ENCODE results near the gene SLC36A1.
"Not testable (repeated sequence)": the region's sequence is repeated elsewhere in the genome, so short reads cannot be mapped to it uniquely, and the experiment has no call there.

The SLC36A1 gene

DNA sequence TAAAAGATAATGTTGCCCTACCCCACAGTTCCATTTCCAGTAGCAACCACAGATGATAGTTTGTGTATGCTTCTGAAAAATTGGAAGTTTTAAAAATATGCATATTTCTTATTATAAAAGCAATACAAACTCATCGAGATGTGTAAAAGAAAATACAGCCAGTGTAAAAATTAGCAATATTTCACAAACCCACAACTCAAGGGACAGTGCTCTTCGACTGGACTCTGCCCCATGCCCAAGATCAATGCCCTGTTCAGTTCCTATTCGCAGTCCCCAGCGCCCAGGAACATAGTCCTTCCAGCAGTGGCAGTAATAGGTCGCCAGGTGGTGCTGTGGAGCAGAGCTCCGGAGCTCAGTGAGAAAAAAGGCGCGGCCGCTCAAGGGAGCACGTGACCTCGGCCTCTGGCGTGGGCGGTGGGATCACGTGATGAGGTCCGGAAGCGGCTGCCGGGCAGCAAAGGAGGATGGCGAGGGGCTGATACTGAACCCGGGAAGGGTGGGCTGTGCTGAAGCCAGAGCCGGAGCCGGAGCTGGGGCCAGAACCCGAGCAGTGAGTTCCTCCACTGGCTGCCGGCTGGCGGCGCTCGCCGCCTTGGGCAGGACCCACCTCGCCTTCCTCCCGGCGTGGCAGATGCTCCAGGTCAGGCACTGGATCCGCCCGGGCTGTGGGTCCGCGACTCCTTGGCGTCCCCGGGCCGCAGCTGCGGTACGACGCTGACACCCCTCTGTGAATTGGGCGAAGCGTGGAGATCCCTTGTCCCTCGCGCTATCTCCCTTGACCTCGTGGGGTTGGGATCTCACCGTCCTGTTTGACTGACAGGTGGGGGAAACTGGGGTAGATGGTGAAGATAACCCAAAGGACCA, at the start of gene SLC36A1:
Gene SLC36A1, plus strand, starts transcription at position 430 of the 864 bp plus-strand sequence. CDS start 11,190 bp downstream, outside the sequence.
- DNase-seq: peak; percentile 96

DNA sequence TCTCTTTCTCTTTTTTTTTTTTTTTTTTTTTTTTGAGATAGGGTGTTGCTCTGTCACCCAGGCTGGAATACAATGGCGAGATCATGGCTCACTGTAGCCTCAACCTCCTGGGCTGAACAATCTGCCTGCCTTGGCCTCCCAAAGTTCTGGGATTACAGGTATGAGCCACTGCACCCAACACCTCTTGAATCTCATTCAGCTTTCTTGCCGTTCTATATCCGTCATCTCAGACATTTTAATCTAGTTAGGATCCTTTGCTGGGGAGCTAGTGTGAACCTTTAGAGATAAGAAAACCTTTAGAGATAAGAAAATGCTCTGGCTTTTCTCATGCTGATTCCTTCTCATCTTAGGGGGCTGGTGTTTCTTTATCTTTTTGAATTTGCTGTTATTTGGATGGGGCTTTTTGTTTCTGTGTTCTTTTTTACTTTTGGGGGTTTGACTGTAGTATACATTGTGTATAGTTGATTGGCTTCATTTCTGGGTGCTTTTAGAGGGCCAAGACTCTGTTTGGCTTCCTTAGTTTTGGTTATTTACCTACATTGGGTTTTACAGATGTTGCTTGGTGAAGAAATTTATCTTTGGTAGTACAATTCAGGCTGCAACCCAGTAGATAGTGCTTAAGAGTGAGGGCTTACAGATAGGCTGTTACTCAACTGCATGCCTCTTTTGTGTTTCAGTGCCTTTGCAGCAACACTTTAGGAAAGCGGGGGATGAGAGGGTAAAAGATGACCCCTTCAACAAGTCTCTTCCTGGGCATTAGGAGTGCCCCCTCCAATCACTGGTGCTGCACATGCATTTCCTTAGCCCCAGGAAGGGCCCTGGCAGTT, 41.9 kb upstream of the SLC36A1 start:
- no peak for DNase-seq

DNA sequence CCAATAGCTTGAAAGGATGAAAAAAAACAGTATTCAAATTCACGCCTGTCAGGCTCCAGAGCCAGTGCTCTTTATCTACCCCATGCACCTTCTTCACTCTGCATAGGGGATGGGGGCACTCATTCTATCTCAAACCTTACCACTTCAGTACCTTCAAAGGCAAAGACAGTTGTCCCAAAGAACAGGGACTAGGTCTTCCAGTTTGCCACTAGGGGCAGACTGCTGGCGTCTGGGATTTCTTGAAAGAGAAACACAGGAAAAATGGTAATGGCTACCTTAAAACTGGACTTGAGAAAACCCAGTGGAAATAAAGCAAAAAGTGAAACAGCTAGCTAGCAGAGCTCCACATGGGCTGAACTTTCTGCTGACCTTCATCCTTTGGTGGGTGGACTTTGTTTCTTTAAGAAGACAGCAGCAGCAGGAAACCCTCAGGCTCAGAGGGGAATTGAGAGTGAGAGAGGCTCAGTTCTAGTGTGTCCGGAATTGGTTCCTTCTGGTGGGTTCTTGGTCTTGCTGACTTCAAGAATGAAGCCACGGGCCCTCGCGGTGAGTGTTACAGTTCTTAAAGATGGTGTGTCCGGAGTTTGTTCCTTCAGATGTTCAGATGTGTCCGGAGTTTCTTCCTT, 41.0 kb upstream of the SLC36A1 start:
- peak; percentile 24 for DNase-seq

DNA sequence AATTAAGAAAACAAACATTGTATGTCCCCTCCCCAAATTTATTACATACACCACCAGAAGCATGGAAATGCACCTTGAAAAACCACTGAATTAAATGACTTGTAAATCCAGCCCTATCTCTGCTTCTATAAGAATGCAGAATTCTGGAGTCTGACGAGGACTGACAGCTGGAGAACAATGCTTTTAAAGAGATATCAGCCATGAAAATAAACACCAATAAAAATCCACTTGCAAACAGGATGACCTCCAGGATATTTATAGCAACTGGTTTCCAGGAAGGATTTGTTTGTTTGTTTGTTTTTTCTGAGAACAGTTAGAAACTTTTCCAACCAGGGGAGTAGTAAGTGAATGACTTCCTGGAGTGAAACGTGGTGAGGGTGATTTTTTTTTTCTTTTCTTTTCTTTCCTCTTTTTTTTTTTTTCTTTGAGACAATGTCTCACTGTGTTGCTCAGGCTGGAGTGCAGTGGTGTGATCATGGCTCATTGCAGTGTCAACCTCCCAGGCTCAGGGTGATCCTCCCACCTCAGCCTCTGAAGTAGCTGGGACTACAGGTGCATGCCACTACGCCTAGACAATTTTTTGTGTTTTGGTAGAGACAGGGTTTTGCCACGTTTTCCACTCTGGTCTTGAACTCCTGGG, 38.7 kb upstream of the SLC36A1 start:
- DNase-seq: no peak

DNA sequence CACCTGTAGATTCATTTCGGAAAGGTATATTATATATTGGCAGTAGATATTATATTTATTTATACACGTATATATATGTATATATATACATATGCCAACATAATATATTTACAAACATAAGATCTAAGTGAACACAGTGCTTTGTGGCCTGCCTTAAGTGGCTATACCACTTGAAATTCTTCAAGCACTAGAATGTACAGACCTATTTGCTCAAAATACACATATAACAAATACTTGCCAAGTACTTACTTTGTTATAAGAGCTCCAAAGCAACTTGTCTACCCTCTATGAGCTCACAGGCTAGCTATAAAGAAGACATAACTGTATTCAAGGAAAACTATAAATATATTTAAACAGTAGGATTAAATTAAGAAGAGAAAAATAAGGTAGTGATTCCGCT, 33.6 kb upstream of the SLC36A1 start:
- no peak for DNase-seq

DNA sequence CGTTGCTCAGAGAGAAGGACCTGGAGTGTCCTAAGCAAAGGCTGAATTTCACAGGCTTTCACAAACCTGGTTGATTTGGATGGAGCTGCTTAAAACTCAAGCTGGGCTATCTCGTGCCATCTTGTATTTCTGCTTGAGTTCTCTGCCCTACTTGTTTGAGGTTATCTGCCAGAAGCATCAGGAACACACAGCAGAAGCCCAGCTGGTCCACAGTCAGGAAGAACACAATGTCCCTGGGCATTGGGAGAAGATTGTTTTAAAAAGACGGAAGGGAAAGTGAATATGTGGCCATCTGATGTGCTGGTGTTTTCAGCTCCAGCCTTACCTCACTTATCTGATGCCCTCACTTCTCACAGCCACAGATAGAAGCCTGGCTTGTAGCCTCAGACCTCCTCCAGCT, 32.9 kb upstream of the SLC36A1 start:
- no peak for DNase-seq

DNA sequence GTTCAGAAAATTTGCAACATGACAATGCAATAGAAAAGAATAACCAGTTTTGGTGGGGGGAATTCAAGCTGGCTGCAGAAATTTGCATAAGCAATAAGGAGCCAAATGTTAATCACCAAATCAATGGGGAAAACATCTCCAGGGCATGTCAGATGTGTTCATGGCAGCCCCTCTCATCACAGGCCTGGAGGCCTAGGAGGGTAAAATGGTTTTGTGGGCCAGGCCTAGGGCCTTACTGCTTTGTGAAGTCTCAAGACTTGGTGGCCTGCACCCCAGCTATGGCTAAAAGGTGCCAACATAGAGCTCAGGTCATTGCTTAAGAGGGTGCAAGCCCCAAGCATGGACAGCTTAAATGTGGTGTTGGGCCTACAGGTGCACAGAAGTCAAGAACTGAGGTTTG, 29.7 kb upstream of the SLC36A1 start:
- no peak for DNase-seq

DNA sequence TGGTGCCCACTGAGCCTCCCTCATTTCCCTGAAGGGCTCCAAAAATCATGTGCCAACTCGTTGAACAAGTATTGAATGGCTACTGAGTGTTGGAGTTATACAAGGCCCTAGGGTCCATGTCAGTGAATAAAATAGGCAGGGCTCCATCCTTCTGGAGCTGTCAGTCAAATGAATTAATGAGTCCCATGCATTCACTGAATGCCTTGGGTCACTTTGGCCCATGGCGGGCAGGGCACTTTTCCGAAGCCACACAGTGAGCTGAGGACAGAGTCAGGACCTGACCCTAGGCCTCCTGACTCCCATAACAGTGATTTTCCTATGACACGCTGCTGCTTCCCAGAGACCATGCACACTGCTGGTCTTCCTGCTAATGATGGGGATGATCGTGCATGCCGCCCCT, 27.3 kb upstream of the SLC36A1 start:
- no peak for DNase-seq

DNA sequence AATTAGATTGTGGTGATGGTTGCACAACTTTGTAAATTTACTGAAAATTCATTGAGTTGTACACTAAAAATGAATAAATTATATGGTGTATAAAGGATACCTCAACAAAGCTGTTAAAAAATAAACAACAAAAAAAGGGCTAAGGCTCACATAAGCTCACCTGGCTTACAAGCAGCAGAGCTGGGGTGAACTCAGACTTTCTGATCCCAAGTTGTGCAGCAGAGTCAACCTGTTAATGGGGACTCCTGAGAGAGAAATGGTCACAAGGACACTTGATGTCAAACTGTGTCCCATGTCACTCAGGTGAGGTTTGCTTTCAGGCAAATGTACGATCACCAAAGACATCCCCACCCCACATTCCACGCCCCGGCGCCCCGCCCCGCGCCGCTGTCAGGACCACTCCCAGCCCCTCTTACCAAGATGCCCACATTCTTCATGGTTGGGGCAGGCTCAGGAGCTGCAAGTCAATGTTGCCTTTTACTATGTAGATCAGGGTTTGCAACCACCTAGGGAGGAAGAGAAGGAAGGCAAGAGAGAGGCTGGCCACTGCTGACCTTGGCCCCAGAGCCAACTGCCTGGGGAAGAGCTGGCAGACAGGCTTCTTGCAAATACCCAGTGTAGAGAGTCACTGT, 22.4 kb upstream of the SLC36A1 start:
- DNase-seq: no peak

DNA sequence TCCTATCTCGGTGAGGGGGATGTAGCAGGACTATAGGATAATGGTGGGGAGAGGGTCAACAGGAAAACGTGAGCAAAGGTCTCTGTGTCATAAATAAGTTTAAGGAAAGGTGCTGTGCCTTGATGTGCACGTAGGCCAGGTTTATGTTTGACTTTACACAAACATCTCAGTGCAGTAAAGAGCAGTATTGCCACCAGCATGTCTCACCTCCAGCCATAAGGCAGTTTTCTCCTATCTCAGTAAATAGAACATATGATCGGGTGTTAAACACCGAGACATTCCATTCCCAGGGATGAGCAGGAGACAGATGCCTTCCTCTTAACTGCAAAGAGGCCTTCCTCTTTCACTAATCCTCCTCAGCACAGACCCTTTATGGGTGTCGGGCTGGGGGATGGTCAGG, 21.1 kb upstream of the SLC36A1 start:
- not testable (repeated sequence) for DNase-seq

DNA sequence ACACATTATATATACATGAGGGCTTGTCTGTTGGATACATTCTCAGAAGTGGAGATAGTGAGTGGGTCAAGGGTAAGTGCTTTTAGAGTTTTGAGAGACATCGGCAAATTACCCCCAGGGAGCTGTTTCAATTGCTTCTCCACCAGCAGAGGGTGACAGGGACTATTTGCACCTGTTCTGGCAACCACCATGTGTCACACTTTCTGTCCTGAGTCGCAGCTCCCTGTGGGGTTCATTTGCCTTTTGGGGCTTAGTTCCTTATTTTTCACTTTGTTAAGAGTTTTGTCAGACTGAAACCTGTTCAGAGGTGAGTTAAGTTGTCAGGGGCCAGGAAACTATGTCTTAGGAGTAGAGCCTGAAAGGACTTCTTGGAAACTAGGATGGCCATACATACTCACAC, 20.1 kb upstream of the SLC36A1 start:
- DNase-seq: no peak

DNA sequence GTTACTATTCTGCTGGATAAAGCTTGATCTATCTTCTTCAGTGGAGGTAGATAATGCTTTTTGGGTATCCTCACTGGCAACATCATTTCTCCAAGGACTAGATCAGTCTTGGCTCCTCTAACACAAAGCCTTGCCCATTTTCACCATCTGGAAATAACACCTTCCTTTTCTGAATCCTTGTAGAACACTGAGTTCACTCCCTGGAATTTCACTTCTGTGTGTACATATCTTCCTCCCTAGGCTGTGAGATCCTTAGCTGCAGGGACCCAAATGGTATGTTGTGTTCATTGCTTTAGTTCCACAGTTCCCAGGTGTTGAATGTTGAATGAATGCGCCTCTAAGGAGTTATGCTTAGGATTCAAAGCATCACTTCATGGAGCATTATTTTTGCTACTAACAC, 16.7 kb upstream of the SLC36A1 start:
- DNase-seq: no peak

DNA sequence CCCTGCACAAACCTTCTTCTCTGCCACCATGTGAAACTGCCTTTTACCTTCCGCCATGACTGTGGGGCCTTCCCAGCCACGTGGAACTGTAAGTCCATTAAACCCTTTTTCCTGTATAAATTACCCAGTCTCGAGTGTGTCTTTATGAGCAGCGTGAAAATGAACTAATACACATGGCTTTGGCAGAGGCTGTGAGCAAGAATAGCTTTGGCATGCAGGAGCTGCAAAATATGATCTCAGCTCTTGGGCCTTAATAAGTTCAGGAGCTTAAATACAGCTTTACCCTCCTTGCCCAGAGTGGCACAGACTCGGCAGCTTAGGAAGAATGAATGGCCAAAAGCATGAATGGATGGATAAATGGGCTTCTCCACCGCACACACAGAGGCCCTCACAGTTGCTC, 15.7 kb upstream of the SLC36A1 start:
- no peak for DNase-seq

DNA sequence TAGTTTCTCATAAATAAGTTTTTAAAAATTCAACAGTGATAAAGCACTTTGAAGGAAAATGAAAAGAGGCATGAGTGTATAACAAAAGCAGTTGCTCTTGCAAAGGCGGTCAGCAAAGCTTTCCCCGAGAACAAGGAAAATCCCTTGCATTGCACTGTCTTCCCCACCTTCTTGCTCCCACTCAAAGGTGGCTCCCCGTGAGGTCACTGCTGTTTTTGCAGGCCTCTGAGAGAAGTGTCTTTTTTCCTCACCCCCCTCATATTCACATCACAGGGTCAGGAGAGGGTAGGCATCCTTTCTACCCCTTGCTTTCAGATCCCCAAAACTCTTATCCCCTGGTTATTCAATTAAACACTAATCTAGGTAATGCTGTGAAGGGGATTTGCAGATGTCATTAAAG, 15.2 kb upstream of the SLC36A1 start:
- no peak for DNase-seq

DNA sequence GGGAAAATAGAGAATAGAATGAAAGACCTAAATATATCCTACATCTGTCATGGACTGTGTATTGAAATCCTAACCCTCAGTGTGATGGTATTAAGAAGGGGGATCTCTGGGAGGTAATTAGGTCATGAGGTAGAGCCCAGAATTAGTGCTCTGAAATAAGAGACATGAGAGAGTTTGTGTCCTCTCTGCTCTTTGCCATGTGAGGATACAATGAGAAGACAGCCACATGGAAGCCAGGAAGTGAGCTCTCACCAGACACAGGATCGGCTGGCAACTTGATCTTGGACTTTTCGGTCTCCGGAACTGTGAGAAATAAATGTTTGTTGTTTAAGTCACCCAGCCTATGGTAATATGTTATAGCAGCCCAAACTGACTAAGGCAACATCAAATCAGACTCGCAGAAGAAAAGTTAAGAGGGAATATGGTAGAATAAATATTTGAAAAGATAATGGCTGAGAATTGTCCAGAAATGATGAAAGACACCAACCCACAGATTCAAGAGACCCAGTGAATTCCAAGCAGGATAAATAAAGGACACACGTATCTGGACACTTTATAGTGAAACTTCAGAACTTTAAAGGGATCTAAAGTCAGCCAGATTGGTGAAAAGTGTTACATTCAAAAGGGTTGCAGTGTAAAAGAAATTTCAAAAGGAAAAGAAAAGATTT, 12.7 kb upstream of the SLC36A1 start:
- no peak for DNase-seq

DNA sequence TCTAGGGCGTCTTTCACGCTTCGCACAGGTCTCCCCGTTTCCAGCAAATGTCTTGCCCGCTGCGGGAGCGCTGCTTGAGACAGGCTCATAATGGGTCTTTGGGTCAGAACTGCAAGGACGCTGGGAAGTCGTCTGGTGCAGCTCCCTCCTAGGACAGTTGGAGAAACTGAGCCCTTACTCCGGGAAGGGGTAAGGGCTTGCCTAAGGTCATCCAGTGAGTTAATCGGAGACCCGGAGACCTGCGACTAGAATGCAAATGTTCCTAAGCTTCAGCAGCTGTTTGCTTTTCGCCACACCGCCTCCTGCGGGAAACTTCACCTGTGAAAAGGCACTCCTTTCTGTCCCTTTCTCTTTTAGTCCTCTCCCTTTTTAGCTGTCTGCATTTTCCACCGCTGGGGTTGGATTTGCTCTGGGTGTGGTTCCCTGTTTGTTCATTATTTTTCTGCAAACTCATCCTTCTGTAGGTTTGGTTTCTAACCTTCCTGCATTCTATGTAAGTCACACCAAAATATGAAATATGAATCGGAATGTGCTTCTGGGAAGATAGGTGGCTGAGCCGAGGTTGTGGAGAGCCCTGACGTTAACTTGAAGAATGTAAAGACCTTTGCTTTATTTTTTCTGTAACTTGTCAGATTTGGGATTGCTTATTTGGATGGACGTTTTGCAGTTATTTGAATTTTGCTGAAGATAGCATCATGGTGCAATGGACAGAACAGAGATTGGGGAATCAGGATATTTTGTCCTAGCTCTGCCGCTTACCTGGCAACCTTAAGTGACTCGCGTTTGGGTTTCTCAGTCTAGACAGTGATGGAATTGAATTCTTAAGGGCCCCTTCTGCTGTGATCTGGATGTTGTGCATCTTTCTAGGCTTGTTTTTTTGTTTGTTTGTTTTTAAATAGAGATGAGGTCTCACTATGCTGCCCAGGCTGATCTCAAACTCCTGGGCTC, 909 bp downstream of the SLC36A1 start:
- peak; percentile 35 for DNase-seq

DNA sequence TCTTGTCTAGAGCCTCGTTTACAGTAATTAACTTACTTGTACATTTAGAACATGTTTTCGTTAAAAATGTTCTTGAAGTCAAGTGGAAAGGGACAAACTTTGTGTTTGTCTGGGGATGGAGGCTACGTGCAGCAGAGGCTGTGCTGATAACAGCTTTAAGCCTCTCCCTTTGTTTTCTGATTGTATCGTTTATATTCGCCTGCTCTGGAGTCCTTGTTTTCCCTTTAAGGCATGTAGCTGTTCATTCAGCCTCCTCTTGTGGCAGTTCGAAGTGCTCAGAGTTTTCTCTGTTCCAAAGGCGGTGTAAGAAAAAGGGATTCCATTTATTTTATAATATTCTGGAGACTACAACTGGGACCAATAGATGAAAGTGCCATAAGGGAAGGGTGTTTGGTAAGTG, 1.9 kb downstream of the SLC36A1 start:
- no peak for DNase-seq

DNA sequence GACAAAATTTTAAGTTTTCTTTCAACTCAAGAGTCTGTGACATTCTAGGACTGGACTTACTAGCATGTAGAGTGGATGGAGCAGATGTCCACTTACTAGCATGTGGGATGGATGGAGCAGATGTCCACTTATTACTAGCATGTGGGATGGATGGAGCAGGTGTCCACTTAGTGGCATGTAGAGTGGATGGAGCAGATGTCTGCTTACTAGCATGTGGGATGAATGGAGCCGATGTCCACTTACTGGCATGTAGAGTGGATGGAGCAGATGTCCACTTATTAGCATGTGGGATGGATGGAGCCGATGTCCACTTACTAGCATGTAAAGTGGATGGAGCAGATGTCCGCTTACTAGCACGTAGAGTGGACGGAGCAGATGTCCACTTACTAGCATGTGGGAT, 2.4 kb downstream of the SLC36A1 start:
- no peak for DNase-seq

DNA sequence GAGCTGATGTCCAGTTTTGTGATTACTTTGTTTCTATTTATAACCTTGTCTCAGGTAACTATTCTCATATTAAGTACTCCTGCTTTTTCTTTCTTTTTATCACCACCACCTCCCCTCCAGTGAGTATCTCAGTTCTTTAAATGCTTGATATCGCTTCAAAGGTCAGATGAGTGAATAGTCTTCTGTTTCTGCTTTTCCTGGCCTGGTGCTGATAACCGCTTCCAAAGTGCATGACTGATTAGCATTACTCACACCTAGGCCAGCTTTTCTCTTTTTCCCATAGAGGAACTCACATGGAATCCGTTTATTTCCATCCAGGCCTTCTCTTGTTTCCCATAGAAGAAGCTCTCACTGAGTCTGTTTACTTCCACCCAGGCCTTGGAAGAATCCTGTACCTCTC, 3.2 kb downstream of the SLC36A1 start:
- peak; percentile 3 for DNase-seq

DNA sequence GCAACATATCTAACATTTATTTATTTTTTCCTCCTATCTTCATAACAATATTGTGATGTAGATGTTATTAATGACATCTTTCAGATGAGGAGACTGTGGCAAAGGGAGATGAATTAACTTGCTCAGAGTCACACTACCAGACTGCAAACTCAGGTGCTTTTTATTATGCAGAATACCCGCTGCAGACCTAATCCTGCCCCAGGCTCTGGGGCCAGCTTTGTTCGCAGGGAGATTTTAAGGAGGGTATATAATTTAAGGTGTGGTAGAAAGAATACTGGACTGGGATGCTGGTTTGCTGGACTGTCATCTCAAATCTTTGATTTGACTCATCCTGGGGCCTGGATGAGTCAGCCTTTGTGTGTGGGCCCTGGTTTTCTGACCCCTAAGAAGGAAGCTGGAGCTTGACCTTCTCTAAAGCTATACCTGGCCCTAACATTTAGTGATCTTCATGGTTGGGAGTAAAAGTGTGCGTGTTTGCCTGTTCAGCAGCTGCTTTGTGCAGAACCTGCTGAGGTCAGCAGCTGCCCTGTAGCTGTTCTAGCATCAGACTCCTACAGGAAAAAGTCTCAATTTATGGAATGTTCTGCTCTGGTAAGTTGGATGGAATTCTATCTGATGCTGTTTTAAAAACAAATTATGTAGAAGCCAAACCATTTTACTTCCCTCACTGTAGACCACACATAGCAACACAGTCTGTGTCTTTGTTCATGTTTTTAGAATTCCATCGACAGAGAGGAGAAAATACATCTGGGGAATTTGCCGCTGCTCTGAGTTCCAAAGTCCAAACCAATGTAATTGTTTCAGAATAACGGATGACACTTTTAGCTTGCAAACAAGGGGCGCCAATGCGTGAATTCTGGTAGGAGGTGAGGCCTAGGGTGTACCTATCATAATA, 4.5 kb downstream of the SLC36A1 start:
- DNase-seq: peak; percentile 43

Data from inflammatory macrophage treated with lipopolysaccharide for 4 hours (primary cell).